NCI-H2081 treated with DMSO at 0.1 percent for 48 hours (cell line): ENCODE results near the gene CDK12.

Source experiments
- DNase-seq: peaks from one replicate; lab custom pipeline; 2025; lab: John Stamatoyannopoulos, UW

Gene CDK12

DNA sequence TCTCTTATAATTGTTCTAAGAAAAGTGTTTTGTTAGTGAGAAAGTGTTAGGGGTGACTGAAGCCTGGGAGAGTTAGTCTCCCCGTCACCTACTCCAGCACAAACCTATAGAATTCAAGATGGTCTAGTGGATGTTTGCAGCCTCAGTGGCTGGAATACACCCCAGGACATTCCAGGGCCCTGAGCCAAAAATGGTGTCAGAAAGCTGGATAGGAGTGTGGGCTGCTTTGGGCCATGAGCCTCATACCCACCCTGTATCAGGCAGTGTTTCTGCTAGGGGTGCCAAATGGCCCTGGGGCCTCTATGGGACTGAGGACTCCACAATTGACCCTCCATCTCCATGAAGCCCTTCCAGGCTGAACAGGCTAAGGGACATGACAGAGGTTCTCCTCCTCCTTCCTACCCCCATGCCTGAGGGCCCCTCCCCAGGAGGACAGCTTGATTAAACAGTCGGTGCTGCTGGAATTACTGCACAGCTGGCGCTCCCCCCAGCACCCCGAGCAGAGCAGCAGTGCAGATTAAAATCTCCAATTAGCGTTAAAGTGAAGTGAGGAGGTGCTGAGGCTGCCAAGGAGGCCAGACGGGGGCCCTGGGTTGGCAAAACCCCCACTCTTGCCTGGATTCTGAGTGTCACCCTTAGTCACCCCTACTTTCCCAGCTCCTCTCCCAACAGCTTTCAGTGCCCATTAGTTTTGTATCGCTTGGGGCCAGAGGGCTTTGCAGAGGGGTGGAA, 87.4 kb downstream of the CDK12 start:
- DNase-seq = no peak

DNA sequence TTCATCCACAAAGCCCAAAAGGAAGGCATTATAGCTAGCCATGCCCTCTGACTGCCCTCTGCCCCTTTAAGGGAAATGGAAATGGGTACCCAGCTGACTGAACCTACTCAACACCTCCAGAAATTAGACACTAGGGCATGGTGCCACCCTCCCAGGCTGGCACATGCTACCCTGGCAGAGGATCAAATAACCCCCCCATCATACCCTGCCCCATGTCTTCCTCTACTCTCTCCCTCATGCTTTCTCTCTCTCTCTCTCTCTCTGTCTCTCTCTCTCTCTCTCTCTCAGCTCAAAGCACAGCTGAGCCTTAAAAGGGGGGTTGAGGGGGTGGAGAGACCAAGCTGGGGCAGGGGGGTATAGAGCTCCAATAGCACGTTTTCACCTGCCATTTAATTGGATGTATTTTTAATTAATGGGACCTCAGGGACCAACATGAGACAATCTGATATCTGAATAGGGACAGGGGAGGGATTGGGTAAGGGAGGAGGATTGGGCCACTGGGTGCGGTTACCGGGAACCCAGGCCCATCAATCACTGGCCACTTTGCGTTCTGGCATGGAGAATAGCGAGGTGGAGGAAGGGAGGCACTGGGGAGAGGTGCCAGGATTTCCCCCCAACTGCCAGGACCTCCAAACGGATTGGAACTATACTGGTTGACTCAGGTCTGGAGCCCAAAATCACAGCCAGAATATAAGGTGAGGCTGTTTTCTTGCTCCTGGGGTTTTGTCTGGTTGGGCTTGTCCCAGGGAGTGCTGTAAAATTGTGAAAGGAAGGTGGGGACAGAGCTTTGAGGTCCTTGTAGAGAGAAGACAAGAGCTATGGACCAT, 88.7 kb downstream of the CDK12 start:
- DNase-seq = no peak

DNA sequence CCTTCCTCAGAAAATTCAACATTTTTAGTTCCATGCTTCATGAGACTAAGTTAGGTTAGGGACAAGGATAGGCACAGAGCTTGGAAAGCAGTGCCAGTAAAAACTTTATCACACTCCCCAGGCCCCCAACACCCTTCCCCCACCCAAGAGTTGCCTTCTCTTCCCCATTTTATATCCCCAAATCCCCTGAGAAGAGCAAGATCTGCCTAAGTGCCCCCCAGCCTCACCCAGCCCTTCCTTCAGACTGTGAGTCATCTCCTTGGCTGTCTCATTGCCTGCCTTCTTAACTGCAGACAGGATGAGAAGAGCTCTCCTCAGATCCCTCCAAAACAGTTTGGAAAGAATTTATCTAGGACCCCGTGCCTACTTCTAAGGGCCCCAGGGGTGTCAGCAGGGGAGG, 90.6 kb downstream of the CDK12 start:
- DNase-seq = no peak

DNA sequence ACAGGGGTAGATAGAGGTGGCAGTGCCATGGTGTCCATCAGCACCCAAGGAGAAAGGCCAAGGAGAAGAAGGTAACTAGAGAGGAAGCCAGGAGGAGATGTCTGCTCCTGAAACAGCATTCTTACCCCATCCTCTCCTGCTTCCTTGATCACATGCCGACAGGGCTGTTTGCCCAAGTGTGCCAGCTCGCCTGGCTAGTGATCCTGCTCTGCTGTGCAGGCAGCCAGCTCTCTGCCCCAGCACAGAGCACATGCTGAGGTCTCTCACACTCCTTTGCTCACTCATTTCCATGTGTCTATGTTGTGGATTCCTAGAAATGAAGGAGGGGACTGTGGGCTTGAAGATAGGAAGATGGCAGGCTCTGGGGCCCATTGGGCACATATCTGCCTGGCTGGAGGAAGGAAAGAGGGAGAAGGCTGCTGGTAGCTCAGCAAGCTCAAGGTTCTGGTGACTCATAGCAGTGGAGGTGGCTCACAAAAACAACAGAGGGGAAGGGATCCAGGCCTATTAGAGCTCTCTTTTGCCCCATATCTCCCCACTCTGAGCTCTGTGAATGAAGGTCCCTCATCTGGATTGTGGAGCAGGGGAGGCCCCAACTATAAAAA, 92.2 kb downstream of the CDK12 start:
- DNase-seq = no peak

DNA sequence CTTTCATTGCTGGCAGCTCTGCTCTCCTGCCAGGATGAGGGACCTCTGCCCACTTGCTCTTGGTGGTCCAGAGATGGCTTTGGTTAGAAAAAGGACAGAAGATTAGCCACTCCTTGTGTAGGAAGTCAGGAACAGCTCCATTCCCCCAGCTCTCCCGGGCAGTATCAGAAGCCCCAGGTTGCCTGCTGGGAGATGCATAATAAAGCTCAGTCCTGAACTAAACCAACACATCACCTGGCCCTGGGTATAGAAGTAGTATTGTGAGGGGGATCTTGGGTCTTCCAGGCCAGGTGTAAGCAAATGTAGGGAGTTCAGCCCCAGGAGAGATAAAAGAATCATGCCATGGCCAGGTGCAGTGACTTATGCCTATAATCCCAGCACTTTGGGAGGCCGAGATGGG, 94.1 kb downstream of the CDK12 start:
- no peak for DNase-seq

DNA sequence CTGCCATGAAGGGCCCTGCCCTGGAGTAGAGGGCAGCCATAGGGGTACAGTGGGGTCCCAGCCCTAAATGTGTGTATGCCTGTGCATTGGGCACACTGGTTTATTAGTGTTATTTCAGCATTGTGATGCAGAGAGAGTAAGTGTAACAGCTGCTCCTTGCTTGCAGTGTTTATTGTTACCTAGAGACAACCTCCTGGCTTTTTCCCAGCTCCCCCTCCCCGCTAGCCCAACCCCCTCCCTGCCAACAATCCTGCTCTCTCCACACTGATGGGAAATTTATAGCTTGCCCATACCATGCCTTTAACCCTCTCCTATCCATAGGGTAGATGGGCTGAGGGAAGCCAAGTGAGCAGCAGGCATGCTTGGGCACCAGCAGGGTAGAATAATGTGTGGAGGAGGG, 95.1 kb downstream of the CDK12 start:
- no peak for DNase-seq

DNA sequence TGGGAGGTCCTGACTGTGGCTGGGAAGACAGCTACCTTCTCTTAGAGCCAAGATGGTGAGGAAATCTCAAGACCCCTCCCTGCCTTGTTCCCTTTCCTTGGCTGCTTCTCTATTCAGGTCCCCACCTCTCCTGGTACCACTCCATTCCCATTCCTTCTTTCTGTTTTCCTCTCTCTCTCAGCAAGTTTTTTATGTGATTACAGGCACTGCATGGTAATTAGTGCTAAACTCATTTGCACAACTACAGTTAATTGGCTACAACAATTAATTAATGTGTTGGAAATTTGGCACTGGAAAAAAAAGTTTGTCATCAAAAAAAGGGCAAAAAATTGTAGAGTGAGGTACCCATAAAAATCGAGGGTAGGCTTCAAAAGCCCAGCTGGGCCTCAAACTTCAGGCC, 101.1 kb downstream of the CDK12 start:
- DNase-seq = no peak

GRCh38 chr17:39562976-39563375, 101.7 kb downstream of the CDK12 start:
- DNase-seq = no peak

- no peak for DNase-seq
Measured at GRCh38 chr17:39563476-39563875, 102.2 kb downstream of the CDK12 start.

GRCh38 chr17:39564211-39564848, 103.0 kb downstream of the CDK12 start:
- DNase-seq = no peak

DNA sequence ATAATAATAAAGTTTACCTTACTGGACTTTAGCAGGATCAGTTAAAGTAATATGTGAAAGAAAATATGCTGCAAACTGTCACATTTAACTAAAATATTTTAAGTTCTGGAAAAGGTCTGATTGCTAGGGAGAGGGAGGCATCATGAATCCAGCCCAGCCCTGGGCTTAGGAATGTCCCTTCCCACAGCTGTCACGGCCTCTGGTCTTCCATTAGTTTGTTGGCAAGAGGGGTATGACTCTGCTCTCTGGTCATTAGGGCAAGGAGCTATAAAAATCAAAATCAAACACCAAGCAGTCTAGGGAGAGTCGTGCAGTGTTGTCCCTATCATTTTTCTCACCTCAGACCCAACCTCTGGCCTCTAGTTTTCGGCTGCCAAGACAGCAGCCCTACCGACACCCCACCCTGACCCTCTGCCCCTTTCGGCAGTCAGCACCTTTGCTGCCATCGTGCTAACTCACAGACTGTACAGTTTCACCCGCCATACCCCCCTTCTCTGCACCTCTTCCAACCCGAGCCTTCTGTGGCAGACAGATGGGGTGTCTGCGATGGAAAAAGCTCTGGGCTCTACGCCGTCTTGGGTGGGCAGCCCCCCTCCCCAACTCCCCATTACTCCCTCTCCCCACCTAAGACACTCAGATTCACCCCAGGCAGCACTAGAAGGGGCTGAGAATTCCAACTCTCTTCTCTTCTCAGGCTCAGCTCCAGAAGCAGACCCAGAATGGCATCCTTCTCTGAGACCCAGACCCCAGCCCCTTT, 105.0 kb downstream of the CDK12 start:
- no peak for DNase-seq

- no peak for DNase-seq
Measured at GRCh38 chr17:39568702-39569101, 107.4 kb downstream of the CDK12 start.

GRCh38 chr17:39569126-39569525, 107.8 kb downstream of the CDK12 start:
- DNase-seq = no peak

DNA sequence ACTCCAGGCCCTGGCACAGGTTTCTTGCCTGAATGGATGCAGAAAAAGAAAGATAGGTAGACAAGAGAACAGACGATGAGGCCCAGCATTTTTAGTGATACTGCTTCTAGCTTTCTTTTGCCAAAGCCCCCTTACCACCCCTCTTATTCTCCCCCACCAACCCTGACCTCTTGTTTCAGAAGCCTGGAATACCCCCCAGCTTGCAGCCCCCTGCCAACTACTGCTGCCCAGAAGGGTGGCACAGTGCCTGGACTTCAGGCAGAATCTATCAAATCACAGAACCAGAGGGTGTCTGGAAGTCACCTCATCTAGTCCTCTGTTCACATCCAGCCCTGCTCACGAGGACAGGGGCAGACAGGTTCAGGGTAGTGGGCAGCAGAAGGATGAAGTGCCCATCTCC, 110.8 kb downstream of the CDK12 start:
- DNase-seq = no peak

GRCh38 chr17:39573447-39574298, 112.4 kb downstream of the CDK12 start:
- DNase-seq = no peak

GRCh38 chr17:39576187-39576586, 114.9 kb downstream of the CDK12 start:
- DNase-seq = no peak

DNA sequence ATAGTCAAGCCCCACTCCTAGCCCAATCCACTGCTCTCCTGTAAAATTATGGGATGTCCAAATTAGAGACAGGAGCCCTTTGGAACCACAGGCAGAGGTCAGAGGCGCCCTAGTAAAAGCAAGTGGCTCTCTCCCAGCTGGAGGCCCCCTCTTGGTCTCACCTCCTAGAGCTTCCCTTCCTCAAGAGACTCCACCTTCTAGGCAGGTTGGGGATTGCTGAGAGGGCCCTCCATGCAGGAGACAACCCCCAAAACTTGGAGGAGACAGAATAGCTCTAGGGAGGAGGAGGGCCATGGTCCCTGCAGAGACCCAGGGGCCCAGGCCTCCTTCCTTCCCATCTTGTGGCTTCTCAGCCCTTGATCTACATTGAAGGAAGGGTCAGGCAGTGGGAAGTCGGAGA, 117.0 kb downstream of the CDK12 start:
- DNase-seq = no peak

DNA sequence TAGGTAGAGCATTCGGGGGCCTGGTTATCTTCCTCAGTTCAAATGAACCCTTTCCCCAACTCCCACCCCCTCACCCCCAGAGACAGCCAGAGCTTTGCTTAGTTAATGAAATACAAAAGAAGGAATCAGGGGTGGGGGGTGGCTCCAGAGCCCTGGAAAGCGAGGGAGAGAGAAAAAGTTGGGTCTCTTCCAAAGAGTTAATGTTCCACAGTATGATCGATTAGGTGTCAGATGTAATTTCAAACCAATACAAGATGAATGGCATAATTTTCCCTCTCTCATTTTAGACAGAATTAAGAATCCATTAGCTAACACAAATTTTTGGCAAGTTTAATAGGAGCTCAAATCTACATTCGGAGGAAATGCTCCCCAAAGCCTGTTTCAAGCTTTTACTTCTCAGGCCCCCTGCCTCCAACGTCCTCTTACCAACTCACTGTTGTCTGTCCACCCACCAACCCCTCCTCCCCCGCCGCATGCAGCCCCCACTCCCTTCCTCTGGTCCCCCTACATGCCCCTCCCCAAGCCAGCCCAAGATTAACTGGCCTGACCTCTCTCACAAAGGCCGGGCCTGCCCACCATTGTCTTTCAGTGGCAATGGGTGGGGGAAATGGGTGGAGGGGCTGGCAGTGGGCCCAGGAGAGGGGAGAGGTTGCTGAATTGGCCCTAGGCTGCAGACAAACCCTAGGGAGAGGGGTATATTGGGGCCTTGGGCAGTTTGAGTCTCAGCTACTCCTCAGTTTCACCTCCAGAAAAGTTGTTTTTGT, 118.2 kb downstream of the CDK12 start:
- DNase-seq = no peak

DNA sequence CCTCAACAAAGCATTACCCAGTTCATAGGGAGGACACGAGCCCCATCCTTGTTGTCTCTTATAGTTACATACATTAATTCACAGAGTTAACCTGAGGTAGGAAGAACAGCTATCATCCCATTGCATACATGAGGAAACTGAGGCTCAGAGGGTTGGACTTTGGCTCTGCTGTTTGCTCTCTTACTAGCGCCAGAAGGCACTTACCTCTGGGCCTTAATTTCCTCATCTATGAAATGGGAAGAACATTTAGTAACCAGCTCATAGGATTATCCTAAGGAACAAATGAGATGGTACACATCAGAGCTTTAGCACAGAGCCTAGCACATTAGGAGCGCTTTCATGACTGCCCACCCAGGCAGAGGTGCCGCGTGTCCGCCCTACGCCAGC, 118.8 kb downstream of the CDK12 start:
- no peak for DNase-seq

DNA sequence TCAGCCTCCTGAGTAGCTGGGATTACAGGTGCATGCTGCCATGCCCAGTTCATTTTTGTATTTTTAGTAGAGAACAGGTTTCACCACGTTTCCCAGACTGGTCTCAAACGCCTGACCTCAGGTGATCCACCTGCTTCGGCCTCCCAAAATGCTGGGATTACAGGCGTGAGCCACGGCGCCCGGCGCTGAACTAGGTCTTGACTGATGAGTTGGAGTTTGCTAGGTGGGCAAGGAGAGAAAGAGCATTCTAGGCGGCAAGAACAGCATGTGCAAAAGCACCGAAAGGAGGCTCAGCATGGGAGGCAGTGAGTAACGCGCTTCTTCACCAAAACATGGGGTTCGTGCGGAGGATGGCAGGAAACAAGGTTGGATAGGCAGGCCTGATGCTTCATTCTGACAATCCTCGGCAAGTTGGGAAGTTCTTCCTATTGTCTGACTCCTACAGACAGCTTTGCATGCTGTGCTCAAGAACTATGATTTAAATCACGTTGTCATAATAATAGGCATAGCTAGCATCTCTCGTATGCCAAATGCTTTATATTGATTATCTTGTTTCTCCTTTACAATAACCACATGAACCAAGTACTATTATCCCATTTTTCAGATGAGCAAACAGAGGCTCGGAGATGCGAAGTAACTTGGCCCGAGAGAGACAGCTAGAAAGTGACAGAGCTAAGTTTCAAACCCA, 119.9 kb downstream of the CDK12 start:
- DNase-seq = no peak
